ENCODE data around the gene C22orf42. TPM values are rescaled to one million over a fixed set of nuclear protein-coding genes. Genes with fewer than 3 reads are reported as not detected.
A peak's percentile ranks its signal among the peaks of the same experiment; 100 is the strongest.

C22orf42 gene, protein sequence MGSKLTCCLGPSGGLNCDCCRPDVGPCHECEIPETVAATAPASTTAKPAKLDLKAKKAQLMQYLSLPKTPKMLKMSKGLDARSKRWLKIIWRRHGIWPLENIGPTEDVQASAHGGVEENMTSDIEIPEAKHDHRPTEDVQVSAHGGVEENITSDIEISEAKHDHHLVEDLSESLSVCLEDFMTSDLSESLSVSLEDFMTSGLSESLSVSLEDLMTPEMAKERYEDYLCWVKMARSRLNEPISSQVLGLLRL
- total RNA-seq, result not detected

DNA sequence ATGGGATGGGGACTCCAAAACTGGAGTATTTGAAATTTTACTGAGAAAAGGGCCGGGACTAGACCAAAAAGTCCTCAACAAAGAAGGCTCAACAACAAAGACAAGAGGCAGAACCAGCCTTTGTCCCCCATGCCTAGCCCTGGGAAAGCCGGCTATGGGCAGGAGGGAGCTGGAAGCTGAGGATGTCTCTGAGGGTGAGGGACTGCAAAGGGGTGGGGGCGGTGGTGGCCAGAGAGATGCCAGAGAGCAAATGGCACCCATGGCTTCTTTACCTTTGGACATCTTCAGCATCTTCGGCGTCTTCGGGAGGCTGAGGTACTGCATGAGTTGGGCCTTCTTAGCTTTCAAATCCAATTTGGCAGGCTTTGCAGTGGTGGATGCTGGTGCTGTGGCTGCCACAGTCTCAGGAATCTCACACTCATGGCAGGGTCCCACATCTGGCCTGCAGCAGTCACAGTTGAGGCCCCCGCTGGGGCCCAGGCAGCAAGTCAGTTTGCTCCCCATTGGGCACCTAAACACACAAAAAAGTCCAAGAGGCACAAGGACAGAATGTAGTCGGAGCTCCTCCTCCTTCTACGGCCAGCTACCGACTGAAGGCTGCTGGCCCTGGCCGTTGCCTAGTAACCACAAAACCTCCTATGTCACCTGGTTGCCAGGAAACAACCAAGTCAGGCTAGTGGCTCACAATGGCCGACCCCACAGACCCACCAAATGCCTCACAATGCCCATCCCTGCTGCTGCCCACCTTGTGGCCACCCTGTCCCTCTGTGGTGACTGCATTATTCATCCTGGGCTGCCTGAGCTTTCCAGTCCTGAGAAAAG, at the start of gene C22orf42:
TSS of gene C22orf42 (minus strand) at position 592 of the 822 bp plus-strand sequence. CDS start at position 504, 88 bp downstream.
- no peaks in the 10 kb centered on the region for H3K36me3 ChIP-seq
- H3K4me1 ChIP-seq, result no peaks in the 10 kb centered on the region
- H3K27me3 ChIP-seq, result no peaks in the 10 kb centered on the region
- intact Hi-C loops (cut with DNase I), result no loop called here
- no peak within 1 kb of the TSS for H3K4me3 ChIP-seq
- TF ChIP-seq, protein P1, sequence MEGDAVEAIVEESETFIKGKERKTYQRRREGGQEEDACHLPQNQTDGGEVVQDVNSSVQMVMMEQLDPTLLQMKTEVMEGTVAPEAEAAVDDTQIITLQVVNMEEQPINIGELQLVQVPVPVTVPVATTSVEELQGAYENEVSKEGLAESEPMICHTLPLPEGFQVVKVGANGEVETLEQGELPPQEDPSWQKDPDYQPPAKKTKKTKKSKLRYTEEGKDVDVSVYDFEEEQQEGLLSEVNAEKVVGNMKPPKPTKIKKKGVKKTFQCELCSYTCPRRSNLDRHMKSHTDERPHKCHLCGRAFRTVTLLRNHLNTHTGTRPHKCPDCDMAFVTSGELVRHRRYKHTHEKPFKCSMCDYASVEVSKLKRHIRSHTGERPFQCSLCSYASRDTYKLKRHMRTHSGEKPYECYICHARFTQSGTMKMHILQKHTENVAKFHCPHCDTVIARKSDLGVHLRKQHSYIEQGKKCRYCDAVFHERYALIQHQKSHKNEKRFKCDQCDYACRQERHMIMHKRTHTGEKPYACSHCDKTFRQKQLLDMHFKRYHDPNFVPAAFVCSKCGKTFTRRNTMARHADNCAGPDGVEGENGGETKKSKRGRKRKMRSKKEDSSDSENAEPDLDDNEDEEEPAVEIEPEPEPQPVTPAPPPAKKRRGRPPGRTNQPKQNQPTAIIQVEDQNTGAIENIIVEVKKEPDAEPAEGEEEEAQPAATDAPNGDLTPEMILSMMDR (IDR thresholded peaks at IDR 0.05), result no peak
- TF ChIP-seq POLR2A (IDR thresholded peaks at IDR 0.05) (no peak), POLR2AphosphoS5 (IDR thresholded peaks at IDR 0.05; ENCODE audit: insufficient read depth in 1 of 2, low read depth in 1 of 2) (no peak)
- H3K27ac ChIP-seq, result no peak within 1 kb of the TSS
- peak; percentile 62 to 64 for DNase-seq (ENCODE audit: extremely low spot score in 2 of 2)
- H3K9me3 ChIP-seq, result no peaks in the 10 kb centered on the region

DNA sequence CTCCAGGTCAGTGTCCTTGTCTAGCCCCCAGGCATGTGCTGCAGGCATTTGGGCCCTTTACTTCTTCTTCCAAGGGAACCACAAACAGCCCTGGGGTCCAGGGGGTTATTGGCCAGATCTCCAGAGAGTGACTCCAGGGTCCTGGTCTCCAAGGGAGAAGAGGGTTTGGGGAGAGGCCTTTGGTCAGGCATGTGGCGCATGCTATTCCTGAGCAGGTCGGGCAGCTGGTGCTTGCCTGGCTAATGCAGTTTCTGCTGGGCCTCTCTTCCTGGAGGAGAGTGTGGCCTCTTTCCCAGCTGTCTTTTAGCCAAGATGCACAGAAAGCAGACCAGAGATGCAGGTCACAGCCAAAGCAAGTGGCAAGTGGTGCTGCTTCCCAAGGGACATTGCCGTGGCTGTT, 49.6 kb upstream of the C22orf42 start:
- Histone ChIP-seq H3K27me3 (no peaks in the 10 kb centered on the region), H3K9me3 (no peaks in the 10 kb centered on the region), H3K27ac (no peak overlapping the region), H3K36me3 (no peaks in the 10 kb centered on the region), H3K4me3 (no peak overlapping the region), H3K4me1 (no peaks in the 10 kb centered on the region)
- intact Hi-C loops (cut with DNase I), result no loop called here
- DNase-seq (ENCODE audit: extremely low spot score in 2 of 2), result no peak
- TF ChIP-seq POLR2AphosphoS5 (IDR thresholded peaks at IDR 0.05; ENCODE audit: insufficient read depth in 1 of 2, low read depth in 1 of 2), result no peak
- TF ChIP-seq, protein P1 (IDR thresholded peaks at IDR 0.05), result no peak
- TF ChIP-seq POLR2A (IDR thresholded peaks at IDR 0.05), result no peak

DNA sequence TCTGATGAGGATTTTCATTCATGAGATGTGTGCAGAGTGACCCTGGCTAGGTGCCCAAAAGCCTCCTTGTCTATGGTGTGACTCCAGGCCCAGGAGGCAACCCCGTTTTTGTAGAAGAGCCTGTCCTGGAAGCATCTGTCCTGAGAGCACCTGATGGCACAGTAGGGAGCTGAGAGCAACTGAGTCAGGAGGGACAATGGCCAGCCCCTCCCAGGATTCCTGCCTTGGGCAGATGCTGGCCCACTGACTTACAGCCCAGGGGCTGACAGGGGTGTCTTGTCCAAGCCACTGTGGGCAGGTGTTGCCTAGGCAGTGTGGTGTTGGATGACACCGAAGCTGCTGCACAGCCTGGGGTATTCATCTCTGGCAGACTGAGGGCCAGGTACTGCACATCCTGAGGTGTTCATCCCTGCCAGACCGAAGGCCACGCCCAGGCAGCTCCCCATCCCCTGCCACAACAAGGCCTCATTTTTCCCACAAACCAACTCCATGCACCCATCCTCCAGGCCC, 48.9 kb upstream of the C22orf42 start:
- H3K4me3 ChIP-seq, result no peak overlapping the region
- H3K36me3 ChIP-seq, result no peaks in the 10 kb centered on the region
- H3K9me3 ChIP-seq, result no peaks in the 10 kb centered on the region
- TF ChIP-seq POLR2AphosphoS5 (IDR thresholded peaks at IDR 0.05; ENCODE audit: insufficient read depth in 1 of 2, low read depth in 1 of 2) (no peak), POLR2A (IDR thresholded peaks at IDR 0.05) (no peak)
- H3K27ac ChIP-seq, result no peak overlapping the region
- no peaks in the 10 kb centered on the region for H3K27me3 ChIP-seq
- intact Hi-C loops (cut with DNase I), result no loop called here
- no peak for DNase-seq (ENCODE audit: extremely low spot score in 2 of 2)
- peaks cover 6% of the 10 kb centered on the region for H3K4me1 ChIP-seq

DNA sequence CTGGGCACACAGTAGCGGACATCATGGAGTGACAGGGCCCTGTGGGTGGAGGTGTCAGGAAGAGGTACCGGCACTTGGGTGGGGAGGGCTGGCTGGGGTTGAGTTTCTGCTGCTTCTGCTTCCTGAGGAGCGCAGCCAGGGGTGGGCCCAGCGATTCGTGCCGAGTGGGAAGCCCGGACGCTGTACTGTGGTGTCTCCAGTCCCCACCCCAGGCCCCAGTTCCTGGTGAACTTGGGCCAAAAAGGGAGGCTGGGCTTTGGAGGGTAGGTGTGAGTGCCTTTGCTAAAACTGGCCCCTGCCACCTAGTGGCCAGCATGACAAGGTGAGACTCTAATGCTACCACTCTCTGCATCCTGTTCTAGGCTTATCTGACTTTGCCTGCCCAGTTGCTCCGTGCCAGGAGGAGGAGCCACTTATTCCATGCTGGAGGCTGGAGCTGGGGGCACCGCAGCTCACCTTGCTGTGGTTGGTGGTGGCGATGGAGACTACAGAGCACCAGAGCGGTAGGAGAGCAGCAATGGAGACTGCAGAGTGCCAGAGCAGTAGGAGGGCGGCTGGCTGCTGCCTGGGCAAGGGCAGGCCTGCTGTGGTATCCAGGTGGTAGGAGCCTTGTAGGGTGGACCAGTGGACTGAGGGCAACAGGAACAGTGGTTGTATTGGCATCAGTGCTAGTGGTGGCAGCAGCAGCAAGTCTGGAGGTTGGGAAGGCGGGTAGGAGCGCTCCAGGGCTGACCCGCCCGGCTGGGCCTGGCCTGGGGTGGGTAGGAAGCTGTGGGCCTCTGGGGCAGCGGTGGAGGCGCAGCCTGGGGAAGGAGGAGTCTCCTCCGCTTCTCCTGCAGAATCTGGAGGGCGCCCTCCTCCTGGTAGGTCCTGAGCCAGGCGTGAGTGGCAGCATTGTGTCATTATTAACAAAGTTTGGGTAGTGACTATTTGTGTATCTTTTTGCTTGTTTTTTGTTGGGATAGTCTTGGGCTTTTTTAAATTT, 48.0 kb upstream of the C22orf42 start:
- intact Hi-C loops (cut with DNase I), result no loop called here
- Histone ChIP-seq H3K4me3 (no peak overlapping the region), H3K9me3 (no peaks in the 10 kb centered on the region), H3K27ac (no peak overlapping the region), H3K27me3 (no peaks in the 10 kb centered on the region), H3K36me3 (no peaks in the 10 kb centered on the region), H3K4me1 (peaks cover 11% of the 10 kb centered on the region)
- no peak for TF ChIP-seq POLR2AphosphoS5 (IDR thresholded peaks at IDR 0.05; ENCODE audit: insufficient read depth in 1 of 2, low read depth in 1 of 2)
- TF ChIP-seq, protein P1 (IDR thresholded peaks at IDR 0.05), result peak in 2 of 3 experiments; percentile 17 to 26
- no peak for DNase-seq (ENCODE audit: extremely low spot score in 2 of 2)
